HG03565 (cell line): Measurements from ENCODE around the gene TRDN.
"Not testable (repeated sequence)": the region's sequence is repeated elsewhere in the genome, so short reads cannot be mapped to it uniquely, and the experiment has no call there.

ENCODE experiments used
- ATAC-seq: cut with Tn5 transposase; IDR thresholded peaks from one replicate; pipeline ENCODE4 v1.9.1; 2021; ENCODE audit warnings: mild to moderate bottlenecking, moderate library complexity; ENCODE audit not compliant: unreplicated experiment

The TRDN gene

GRCh38 chr6:123509112-123509511 lies 127.6 kb downstream of the TRDN start:
- no peak for ATAC-seq

- ATAC-seq = no peak
Observed at GRCh38 chr6:123508290-123508689, 128.5 kb downstream of the TRDN start.

GRCh38 chr6:123507582-123507981 lies 129.2 kb downstream of the TRDN start:
- no peak for ATAC-seq

GRCh38 chr6:123503619-123504018 lies 133.1 kb downstream of the TRDN start:
- no peak for ATAC-seq

- no peak for ATAC-seq
Observed at GRCh38 chr6:123497025-123497424, 139.7 kb downstream of the TRDN start.

- ATAC-seq = no peak
Observed at GRCh38 chr6:123489589-123489988, 147.2 kb downstream of the TRDN start.

- ATAC-seq = no peak
Observed at GRCh38 chr6:123480986-123481385, 155.8 kb downstream of the TRDN start.

GRCh38 chr6:123472025-123472702 lies 164.6 kb downstream of the TRDN start:
- ATAC-seq = not testable (repeated sequence)

GRCh38 chr6:123467392-123467791 lies 169.4 kb downstream of the TRDN start:
- ATAC-seq = no peak

GRCh38 chr6:123462152-123462551 lies 174.6 kb downstream of the TRDN start:
- no peak for ATAC-seq

GRCh38 chr6:123458218-123458617 lies 178.5 kb downstream of the TRDN start:
- no peak for ATAC-seq

GRCh38 chr6:123456836-123457235 lies 179.9 kb downstream of the TRDN start:
- no peak for ATAC-seq

GRCh38 chr6:123454448-123454847 lies 182.3 kb downstream of the TRDN start:
- no peak for ATAC-seq

- ATAC-seq = not testable (repeated sequence)
Observed at GRCh38 chr6:123453071-123453470, 183.7 kb downstream of the TRDN start.

- no peak for ATAC-seq
Observed at GRCh38 chr6:123448306-123448884, 188.4 kb downstream of the TRDN start.

- ATAC-seq = no peak
Observed at GRCh38 chr6:123447315-123447937, 189.3 kb downstream of the TRDN start.

- no peak for ATAC-seq
Observed at GRCh38 chr6:123439371-123439770, 197.4 kb downstream of the TRDN start.

- no peak for ATAC-seq
Observed at GRCh38 chr6:123434186-123434585, 202.6 kb downstream of the TRDN start.

GRCh38 chr6:123430970-123431369 lies 205.8 kb downstream of the TRDN start:
- ATAC-seq = no peak

GRCh38 chr6:123427008-123427407 lies 209.7 kb downstream of the TRDN start:
- ATAC-seq = no peak

- ATAC-seq = no peak
Observed at GRCh38 chr6:123423130-123423529, 213.6 kb downstream of the TRDN start.

- ATAC-seq = no peak
Observed at GRCh38 chr6:123420512-123420911, 216.2 kb downstream of the TRDN start.
